Ascending aorta (tissue), 2 donors: ENCODE measurements around the gene ZNF750. TPM values are rescaled to one million over a fixed set of nuclear protein-coding genes. Genes with fewer than 3 reads are reported as not detected.

Experiments
- DNase-seq, 2 donors: peaks; one replicate each; pipeline ENCODE4 v3.0.0-alpha.2; 2019; ENCODE audit warnings: low spot score in 2 of 2
- H3K27ac ChIP-seq, 2 donors: fragments of 200-600 bp; sonication (generic); one replicate each; pipeline ENCODE4 v1.5.1; 2016 to 2017; ENCODE audit warnings: mild to moderate bottlenecking in 1 of 2
- H3K27me3 ChIP-seq: fragments of 200-600 bp; sonication (generic); one replicate; pipeline ENCODE4 v1.5.1; 2017
- H3K36me3 ChIP-seq, 2 donors: fragments of 200-600 bp; sonication (generic); one replicate each; pipeline ENCODE4 v1.5.1; 2016
- H3K4me1 ChIP-seq, 2 donors: fragments of 200-600 bp; sonication (generic); one replicate each; pipeline ENCODE4 v1.5.1; 2016 to 2017; ENCODE audit warnings: mild to moderate bottlenecking in 1 of 2
- H3K4me3 ChIP-seq, 2 donors: fragments of 200-600 bp; sonication (generic); one replicate each; pipeline ENCODE4 v1.5.1; 2016 to 2017; ENCODE audit warnings: mild to moderate bottlenecking in 1 of 2
- H3K9me3 ChIP-seq, 2 donors: fragments of 200-600 bp; sonication (generic); one replicate each; pipeline ENCODE4 v1.5.1; 2016
- intact Hi-C: fragments of 100-400 bp; cut with DNase I; formaldehyde crosslinking; loops from one replicate; pipeline ENCODE4 v1.15.1; 2023
- total RNA-seq: library from RNA; depleted of rRNA; stranded (reverse); fragments of >200 nt; gene quantifications from one replicate; pipeline ENCODE4 v1.1.0, GENCODE V29; 2016
- TF ChIP-seq, protein P1 (sequence below), 3 experiments: fragments of 200-600 bp in 2 of 3; fragments of 450-650 bp in 1 of 3; sonication (generic) in 2 of 3; IDR thresholded peaks; one replicate each; pipeline ENCODE4 v1.5.1; 2016 to 2019; ENCODE audit warnings: antibody characterized with exemption in 3 of 3, mild to moderate bottlenecking in 1 of 3, moderate library complexity in 1 of 3

ZNF750 gene
- total RNA-seq, 1 donor from 2014 or later: not detected

DNA sequence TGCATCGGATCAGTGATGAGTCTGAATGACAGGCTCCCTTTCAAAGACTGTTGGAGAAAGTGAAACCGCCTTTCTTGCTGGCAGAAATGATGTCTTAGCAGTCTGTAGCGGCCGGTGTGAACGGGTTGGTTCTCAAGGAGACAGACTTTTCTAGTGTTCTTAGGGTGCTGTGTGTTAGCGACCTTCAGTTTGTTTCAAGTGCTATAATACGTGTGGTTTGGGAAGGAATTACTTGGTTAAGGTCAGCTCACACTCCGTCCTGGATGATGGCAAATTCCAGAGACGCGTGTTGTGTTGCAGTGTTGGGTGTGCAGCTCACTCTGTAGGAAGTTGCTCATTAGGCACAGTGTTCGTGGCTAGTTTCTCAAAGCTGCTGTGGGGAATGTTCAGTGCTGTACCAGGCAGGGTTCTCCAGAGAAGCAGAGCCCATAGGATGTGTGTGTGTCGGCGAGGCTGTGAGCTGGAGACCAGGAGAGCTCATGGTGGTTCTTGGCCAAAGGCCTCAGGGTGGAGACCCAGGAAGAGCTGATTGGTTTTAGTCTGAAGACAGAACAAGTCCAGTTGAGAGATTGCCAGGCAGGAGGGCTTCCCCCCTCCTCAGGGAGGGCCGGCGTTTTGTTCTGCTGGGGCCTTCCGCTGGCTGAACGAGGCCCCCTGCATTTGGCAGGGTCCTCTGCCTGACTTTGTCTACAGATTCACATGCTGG lies 37.6 kb downstream of the ZNF750 start:
- H3K27me3 ChIP-seq: no peaks in the 10 kb centered on the region
- H3K4me3 ChIP-seq: no peak overlapping the region
- H3K27ac ChIP-seq: no peak overlapping the region
- TF ChIP-seq, protein P1, sequence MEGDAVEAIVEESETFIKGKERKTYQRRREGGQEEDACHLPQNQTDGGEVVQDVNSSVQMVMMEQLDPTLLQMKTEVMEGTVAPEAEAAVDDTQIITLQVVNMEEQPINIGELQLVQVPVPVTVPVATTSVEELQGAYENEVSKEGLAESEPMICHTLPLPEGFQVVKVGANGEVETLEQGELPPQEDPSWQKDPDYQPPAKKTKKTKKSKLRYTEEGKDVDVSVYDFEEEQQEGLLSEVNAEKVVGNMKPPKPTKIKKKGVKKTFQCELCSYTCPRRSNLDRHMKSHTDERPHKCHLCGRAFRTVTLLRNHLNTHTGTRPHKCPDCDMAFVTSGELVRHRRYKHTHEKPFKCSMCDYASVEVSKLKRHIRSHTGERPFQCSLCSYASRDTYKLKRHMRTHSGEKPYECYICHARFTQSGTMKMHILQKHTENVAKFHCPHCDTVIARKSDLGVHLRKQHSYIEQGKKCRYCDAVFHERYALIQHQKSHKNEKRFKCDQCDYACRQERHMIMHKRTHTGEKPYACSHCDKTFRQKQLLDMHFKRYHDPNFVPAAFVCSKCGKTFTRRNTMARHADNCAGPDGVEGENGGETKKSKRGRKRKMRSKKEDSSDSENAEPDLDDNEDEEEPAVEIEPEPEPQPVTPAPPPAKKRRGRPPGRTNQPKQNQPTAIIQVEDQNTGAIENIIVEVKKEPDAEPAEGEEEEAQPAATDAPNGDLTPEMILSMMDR (IDR thresholded peaks at IDR 0.05): no peak
- H3K4me1 ChIP-seq: no peaks in the 10 kb centered on the region
- H3K9me3 ChIP-seq: no peaks in the 10 kb centered on the region
- intact Hi-C loops: no loop called here
- no peak for DNase-seq
- peaks cover 6 to 28% of the 10 kb centered on the region in 2 donors for H3K36me3 ChIP-seq

DNA sequence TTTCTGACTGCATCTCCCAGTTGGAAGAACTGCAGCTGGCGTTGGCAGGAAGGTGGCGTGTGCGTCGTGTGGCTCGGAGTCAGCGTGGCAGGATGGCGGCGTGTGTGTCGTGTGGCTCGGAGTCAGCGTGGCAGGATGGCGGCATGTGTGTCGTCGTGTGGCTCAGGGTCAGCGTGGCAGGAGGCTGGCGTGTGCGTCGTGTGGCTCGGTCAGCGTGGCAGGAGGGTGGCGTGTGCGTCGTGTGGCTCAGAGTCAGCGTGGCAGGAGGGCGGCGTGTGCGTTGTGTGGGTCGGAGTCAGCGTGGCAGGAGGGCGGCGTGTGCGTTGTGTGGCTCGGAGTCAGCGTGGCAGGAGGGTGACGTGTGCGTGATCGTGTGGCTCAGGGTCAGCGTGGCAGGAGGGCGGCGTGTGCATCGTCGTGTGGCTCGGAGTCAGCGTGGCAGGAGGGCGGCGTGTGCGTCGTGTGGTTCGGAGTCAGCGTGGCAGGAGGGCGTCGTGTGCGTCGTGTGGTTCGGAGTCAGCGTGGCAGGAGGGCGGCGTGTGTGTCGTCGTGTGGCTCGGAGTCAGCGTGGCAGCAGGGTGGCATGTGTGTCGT lies 38.3 kb downstream of the ZNF750 start:
- Histone ChIP-seq H3K4me3 (no peak overlapping the region), H3K9me3 (no peaks in the 10 kb centered on the region), H3K36me3 (peaks cover 6 to 22% of the 10 kb centered on the region in 2 donors), H3K27me3 (no peaks in the 10 kb centered on the region), H3K4me1 (no peaks in the 10 kb centered on the region), H3K27ac (no peak overlapping the region)
- TF ChIP-seq, protein P1 (IDR thresholded peaks at IDR 0.05): no peak
- intact Hi-C loops: no loop called here
- DNase-seq: no peak

DNA sequence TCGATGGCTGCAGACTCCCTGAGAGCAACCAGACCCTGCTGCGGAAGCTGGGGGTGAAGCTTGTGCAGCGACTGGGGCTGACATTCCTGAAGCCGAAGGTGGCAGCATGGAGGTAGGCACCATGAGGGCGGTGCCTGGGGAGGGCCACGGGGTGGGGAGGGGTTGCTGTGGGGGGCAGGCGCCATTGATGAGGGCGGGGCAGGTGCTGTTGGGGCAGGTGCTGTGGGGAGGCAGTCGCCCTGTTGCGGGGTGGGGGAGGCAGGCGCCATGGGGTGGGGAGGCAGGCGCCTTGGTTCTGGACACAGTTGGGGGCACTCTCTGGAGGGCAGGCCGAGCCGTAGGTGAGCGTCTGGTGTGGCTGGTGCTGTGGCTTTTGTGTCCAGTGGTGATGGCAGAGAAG lies 38.9 kb downstream of the ZNF750 start:
- Histone ChIP-seq H3K9me3 (no peaks in the 10 kb centered on the region), H3K36me3 (peaks cover 6 to 22% of the 10 kb centered on the region in 2 donors), H3K27ac (no peak overlapping the region), H3K4me3 (no peak overlapping the region), H3K4me1 (no peaks in the 10 kb centered on the region), H3K27me3 (no peaks in the 10 kb centered on the region)
- intact Hi-C loops: no loop called here
- TF ChIP-seq, protein P1 (IDR thresholded peaks at IDR 0.05): no peak
- DNase-seq: no peak

DNA sequence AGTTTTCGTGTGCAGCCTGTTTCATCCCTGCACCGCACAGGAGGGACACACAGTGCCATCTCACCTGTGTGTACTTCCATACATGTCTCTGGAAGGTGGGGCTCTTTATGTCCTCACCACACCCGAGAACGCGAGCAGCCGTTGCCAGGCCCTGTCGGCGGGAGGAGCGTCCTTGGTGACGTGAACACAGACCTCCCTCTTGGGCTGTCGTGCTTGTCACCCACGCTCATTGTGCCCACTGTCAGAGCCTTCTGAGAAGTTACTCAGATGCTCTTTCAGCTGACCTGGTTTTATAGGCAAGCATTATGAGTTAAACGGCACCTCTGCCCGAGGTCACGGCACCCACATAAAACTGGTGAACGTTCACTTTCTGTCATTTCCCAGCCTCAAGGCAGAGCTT lies 40.2 kb downstream of the ZNF750 start:
- H3K4me3 ChIP-seq: no peak overlapping the region
- H3K4me1 ChIP-seq: no peaks in the 10 kb centered on the region
- intact Hi-C loops: loop anchor here (10.0 kb wide), 1 partner anchor 215 kb away; no protein-coding TSS in a partner anchor
- TF ChIP-seq, protein P1 (IDR thresholded peaks at IDR 0.05): no peak
- H3K9me3 ChIP-seq: no peaks in the 10 kb centered on the region
- no peak overlapping the region for H3K27ac ChIP-seq
- peaks cover 6 to 22% of the 10 kb centered on the region in 2 donors for H3K36me3 ChIP-seq
- no peak for DNase-seq
- H3K27me3 ChIP-seq: no peaks in the 10 kb centered on the region

DNA sequence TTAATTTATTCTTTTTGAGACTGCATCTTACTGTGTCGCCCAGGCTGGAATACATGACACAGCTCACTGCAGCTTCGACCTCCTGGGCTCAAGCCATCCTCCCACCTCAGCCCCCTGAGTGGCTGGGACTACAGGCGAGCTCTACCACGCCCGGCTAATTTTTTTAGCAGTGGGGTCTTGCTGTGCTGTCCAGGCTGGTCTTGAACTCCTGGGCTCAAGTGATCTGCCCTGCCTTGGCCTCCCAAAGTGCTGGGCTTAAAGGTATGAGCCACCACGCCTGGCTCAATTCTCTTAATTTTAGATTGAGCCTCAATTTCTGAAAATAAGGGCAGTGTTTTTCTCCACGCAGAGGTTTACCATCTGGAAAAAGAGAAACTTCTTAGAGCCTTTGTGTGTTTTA lies 41.1 kb downstream of the ZNF750 start:
- no peak overlapping the region for H3K27ac ChIP-seq
- H3K9me3 ChIP-seq: no peaks in the 10 kb centered on the region
- intact Hi-C loops: loop anchor here (10.0 kb wide), 1 partner anchor 216 kb away; no protein-coding TSS in a partner anchor
- H3K27me3 ChIP-seq: no peaks in the 10 kb centered on the region
- no peak for DNase-seq
- H3K36me3 ChIP-seq: peaks cover 6 to 22% of the 10 kb centered on the region in 2 donors
- TF ChIP-seq, protein P1 (IDR thresholded peaks at IDR 0.05): no peak
- H3K4me1 ChIP-seq: peaks cover 1 to 4% of the 10 kb centered on the region in 2 donors
- H3K4me3 ChIP-seq: no peak overlapping the region
